Panc1 (cell line): ENCODE data around the gene IGFLR1. TPM values are rescaled to one million over a fixed set of nuclear protein-coding genes. Genes with fewer than 3 reads are reported as not detected.

Experiments used
- ATAC-seq: fragments of 200-7000 bp; cut with Tn5 transposase; 2 replicates; pipeline ENCODE4 v1.9.1; 2020; ENCODE audit warnings: mild to moderate bottlenecking, moderate library complexity
- BruUV-seq: library from RNA; stranded (reverse); fragments of 400-500 nt; replicated peaks from 2 replicates; lab custom pipeline; 2021; lab: Mats Ljungman, UMichigan
- CTCF ChIA-PET: fragments of 300-600 bp; sonication (Branson Sonifier 250); formaldehyde crosslinking; loops from one replicate; lab custom pipeline; 2022; ENCODE audit warnings: antibody characterized with exemption; lab: Charles Lee
- POLR2A ChIA-PET: fragments of 300-600 bp; sonication (Branson Sonifier 250); formaldehyde crosslinking; loops from one replicate; lab custom pipeline; 2022; ENCODE audit warnings: antibody characterized with exemption; lab: Charles Lee
- DNase-seq: peaks from one replicate; pipeline ENCODE4 v3.0.0-alpha.2; 2010; ENCODE audit warnings: low read depth, low spot score
- H3K27ac ChIP-seq: 2 replicates; pipeline ENCODE4 v1.5.1; 2011; ENCODE audit warnings: mild to moderate bottlenecking, low read length, inconsistent platforms
- H3K27me3 ChIP-seq: fragments of 200-500 bp; sonication (Bioruptor generic); 2 replicates; pipeline ENCODE4 v1.6.0; 2014; ENCODE audit warnings: low read length, inconsistent platforms; ENCODE audit not compliant: control insufficient read depth, insufficient read depth
- H3K36me3 ChIP-seq: fragments of 200-500 bp; sonication (Bioruptor generic); 2 replicates; pipeline ENCODE4 v1.5.1; 2014; ENCODE audit warnings: inconsistent platforms, mild to moderate bottlenecking, low read length, moderate library complexity; ENCODE audit not compliant: control insufficient read depth, insufficient read depth
- H3K4me1 ChIP-seq: 2 replicates; pipeline ENCODE4 v1.5.1; 2011; ENCODE audit warnings: inconsistent platforms, mild to moderate bottlenecking, low read length, moderate library complexity; ENCODE audit not compliant: control insufficient read depth, insufficient read depth
- H3K4me3 ChIP-seq, 2 experiments: 2 replicates each; pipeline ENCODE4 v1.5.1; 2011 to 2012; ENCODE audit warnings: low read depth in 2 of 2, low read length in 2 of 2, mild to moderate bottlenecking in 2 of 2, inconsistent platforms in 1 of 2, moderate library complexity in 1 of 2
- H3K9me3 ChIP-seq: fragments of 200-500 bp; sonication (Bioruptor generic); 2 replicates; pipeline ENCODE4 v1.5.1; 2014; ENCODE audit warnings: low read depth, mild to moderate bottlenecking, inconsistent platforms, low read length, moderate library complexity; ENCODE audit not compliant: control insufficient read depth, insufficient read depth
- POLR2AphosphoS5 ChIP-seq: IDR thresholded peaks from 2 replicates; pipeline ENCODE4 v1.6.1; 2012; ENCODE audit warnings: mild to moderate bottlenecking, low read depth, low read length, moderate library complexity
- SIN3A ChIP-seq: IDR thresholded peaks from 2 replicates; pipeline ENCODE4 v1.6.1; 2012; ENCODE audit warnings: low read depth, mild to moderate bottlenecking, low read length, moderate library complexity, borderline replicate concordance; ENCODE audit not compliant: insufficient read depth
- TCF7L2 ChIP-seq: IDR thresholded peaks from 2 replicates; pipeline ENCODE4 v1.6.1; 2011; ENCODE audit warnings: mild to moderate bottlenecking, low read depth, low read length, inconsistent platforms
- in situ Hi-C: cut with HindIII; loops from 2 replicates; pipeline ENCODE4 v1.10.0; 2016; ENCODE audit warnings: low sequenced_read_pairs, low pct_unique_long_range_greater_than_20kb
- intact Hi-C: fragments of 100-400 bp; cut with micrococcal nuclease; formaldehyde crosslinking; loops from one replicate; pipeline ENCODE4 v1.10.0; 2022; ENCODE audit not compliant: unreplicated experiment
- total RNA-seq: library from RNA; stranded (reverse); gene quantifications from one replicate; pipeline ENCODE4 v1.2.1, GENCODE V29; 2021; ENCODE audit not compliant: unreplicated experiment
- TF ChIP-seq, protein P1 (sequence below), 2 experiments: IDR thresholded peaks; 2 replicates each; pipeline ENCODE4 v1.6.1; 2011 to 2012; ENCODE audit warnings: low read depth in 2 of 2, control low read depth in 1 of 2, low read length in 1 of 2, mild to moderate bottlenecking in 1 of 2, moderate library complexity in 1 of 2; ENCODE audit not compliant: insufficient read depth in 1 of 2
- TF ChIP-seq, protein P2 (sequence below): fragments of 450-650 bp; IDR thresholded peaks from 2 replicates; pipeline ENCODE4 v1.5.1; 2017; ENCODE audit warnings: mild to moderate bottlenecking

Gene IGFLR1
- total RNA-seq, 1 experiment from 2014 or later = 12.5 TPM

DNA sequence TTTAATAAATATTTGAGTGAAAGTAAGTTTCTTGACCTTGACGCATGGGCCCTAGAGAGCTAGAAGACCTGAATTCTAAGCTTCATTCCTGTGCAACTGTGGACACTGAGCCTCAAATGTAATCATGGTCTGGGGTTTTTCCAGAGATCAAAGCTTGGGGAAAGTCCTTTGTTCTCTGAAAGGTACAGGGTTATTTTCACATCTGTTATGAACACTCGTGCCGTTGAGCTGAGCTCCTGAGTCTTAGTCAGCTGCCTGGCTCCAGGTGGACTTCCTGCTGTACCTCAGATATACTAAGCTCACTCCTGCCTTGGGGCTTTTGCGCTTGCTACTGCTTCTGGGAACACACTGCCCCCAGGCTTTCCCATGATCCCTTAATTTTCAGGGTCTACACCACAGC is 45.4 kb downstream of the IGFLR1 start:
- Histone ChIP-seq H3K4me1 (no peaks in the 10 kb centered on the region), H3K4me3 (no peak overlapping the region), H3K36me3 (no peaks in the 10 kb centered on the region), H3K27ac (no peak overlapping the region), H3K27me3 (no peaks in the 10 kb centered on the region), H3K9me3 (no peaks in the 10 kb centered on the region)
- TF ChIP-seq POLR2AphosphoS5 (no peak), SIN3A (no peak), TCF7L2 (no peak)
- TF ChIP-seq, protein P1, sequence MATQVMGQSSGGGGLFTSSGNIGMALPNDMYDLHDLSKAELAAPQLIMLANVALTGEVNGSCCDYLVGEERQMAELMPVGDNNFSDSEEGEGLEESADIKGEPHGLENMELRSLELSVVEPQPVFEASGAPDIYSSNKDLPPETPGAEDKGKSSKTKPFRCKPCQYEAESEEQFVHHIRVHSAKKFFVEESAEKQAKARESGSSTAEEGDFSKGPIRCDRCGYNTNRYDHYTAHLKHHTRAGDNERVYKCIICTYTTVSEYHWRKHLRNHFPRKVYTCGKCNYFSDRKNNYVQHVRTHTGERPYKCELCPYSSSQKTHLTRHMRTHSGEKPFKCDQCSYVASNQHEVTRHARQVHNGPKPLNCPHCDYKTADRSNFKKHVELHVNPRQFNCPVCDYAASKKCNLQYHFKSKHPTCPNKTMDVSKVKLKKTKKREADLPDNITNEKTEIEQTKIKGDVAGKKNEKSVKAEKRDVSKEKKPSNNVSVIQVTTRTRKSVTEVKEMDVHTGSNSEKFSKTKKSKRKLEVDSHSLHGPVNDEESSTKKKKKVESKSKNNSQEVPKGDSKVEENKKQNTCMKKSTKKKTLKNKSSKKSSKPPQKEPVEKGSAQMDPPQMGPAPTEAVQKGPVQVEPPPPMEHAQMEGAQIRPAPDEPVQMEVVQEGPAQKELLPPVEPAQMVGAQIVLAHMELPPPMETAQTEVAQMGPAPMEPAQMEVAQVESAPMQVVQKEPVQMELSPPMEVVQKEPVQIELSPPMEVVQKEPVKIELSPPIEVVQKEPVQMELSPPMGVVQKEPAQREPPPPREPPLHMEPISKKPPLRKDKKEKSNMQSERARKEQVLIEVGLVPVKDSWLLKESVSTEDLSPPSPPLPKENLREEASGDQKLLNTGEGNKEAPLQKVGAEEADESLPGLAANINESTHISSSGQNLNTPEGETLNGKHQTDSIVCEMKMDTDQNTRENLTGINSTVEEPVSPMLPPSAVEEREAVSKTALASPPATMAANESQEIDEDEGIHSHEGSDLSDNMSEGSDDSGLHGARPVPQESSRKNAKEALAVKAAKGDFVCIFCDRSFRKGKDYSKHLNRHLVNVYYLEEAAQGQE (IDR thresholded peaks at IDR 0.05; ENCODE audit: insufficient read depth in 1 of 2, low read depth in 2 of 2, low read length in 1 of 2) = no peak
- TF ChIP-seq, protein P2, sequence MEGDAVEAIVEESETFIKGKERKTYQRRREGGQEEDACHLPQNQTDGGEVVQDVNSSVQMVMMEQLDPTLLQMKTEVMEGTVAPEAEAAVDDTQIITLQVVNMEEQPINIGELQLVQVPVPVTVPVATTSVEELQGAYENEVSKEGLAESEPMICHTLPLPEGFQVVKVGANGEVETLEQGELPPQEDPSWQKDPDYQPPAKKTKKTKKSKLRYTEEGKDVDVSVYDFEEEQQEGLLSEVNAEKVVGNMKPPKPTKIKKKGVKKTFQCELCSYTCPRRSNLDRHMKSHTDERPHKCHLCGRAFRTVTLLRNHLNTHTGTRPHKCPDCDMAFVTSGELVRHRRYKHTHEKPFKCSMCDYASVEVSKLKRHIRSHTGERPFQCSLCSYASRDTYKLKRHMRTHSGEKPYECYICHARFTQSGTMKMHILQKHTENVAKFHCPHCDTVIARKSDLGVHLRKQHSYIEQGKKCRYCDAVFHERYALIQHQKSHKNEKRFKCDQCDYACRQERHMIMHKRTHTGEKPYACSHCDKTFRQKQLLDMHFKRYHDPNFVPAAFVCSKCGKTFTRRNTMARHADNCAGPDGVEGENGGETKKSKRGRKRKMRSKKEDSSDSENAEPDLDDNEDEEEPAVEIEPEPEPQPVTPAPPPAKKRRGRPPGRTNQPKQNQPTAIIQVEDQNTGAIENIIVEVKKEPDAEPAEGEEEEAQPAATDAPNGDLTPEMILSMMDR = no peak
- BruUV-seq = no TSS peak
- DNase-seq = no peak
- ChIA-PET POLR2A (no interaction called here), CTCF (interaction anchor here (0.7 kb wide), 1 partner anchor 351 kb away, joined by 4 read pairs; no protein-coding TSS in a partner anchor)
- in situ Hi-C loops = no loop called here
- ATAC-seq = no peak
- intact Hi-C loops = no loop called here

DNA sequence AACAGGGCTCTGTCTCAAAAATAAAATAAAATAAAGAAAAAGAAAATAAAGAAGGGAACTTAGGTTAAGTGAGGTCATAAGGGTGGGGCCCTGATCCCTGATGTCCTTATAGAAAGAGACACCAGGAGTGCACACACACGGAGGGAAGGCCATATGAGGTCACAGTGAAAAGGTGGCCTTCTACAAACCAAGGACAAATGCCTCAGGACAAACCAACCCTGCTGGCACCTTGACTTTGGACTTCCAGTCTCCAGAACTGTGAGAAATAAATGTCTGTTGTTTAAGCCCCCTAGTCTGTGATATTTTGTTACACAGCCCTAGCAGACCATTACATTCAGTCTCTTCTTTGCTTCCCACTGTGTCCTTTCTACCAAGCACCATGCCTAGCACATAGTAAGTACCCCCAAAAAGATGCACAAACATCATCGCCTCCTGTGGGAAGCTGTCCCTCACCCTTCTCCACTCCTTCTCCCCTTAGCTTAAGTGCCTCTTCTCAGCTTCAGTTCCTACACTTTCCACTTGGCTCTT is 46.3 kb downstream of the IGFLR1 start:
- no peak for ATAC-seq
- in situ Hi-C loops = no loop called here
- intact Hi-C loops = loop anchor here (2.0 kb wide), 1 partner anchor 21 kb away; no protein-coding TSS in a partner anchor
- ChIA-PET POLR2A (no interaction called here), CTCF (no interaction called here)
- BruUV-seq = no TSS peak
- TF ChIP-seq TCF7L2 = no peak
- TF ChIP-seq POLR2AphosphoS5 = no peak
- no peak for TF ChIP-seq SIN3A
- TF ChIP-seq, protein P1 (IDR thresholded peaks at IDR 0.05; ENCODE audit: insufficient read depth in 1 of 2, low read depth in 2 of 2, low read length in 1 of 2) = no peak
- TF ChIP-seq, protein P2 = no peak
- no peaks in the 10 kb centered on the region for H3K4me1 ChIP-seq
- H3K27ac ChIP-seq = no peak overlapping the region
- H3K27me3 ChIP-seq = no peaks in the 10 kb centered on the region
- DNase-seq = no peak
- H3K4me3 ChIP-seq = no peak overlapping the region
- H3K9me3 ChIP-seq = no peaks in the 10 kb centered on the region
- H3K36me3 ChIP-seq = no peaks in the 10 kb centered on the region
